Measurements from ENCODE around the gene CCDC188. TPM values are rescaled to one million over a fixed set of nuclear protein-coding genes. Genes with fewer than 3 reads are reported as not detected.
A peak's percentile ranks its signal among the peaks of the same experiment; 100 is the strongest.

The CCDC188 gene
- total RNA-seq, 1 donor from 2014 or later, result 8.6 TPM

DNA sequence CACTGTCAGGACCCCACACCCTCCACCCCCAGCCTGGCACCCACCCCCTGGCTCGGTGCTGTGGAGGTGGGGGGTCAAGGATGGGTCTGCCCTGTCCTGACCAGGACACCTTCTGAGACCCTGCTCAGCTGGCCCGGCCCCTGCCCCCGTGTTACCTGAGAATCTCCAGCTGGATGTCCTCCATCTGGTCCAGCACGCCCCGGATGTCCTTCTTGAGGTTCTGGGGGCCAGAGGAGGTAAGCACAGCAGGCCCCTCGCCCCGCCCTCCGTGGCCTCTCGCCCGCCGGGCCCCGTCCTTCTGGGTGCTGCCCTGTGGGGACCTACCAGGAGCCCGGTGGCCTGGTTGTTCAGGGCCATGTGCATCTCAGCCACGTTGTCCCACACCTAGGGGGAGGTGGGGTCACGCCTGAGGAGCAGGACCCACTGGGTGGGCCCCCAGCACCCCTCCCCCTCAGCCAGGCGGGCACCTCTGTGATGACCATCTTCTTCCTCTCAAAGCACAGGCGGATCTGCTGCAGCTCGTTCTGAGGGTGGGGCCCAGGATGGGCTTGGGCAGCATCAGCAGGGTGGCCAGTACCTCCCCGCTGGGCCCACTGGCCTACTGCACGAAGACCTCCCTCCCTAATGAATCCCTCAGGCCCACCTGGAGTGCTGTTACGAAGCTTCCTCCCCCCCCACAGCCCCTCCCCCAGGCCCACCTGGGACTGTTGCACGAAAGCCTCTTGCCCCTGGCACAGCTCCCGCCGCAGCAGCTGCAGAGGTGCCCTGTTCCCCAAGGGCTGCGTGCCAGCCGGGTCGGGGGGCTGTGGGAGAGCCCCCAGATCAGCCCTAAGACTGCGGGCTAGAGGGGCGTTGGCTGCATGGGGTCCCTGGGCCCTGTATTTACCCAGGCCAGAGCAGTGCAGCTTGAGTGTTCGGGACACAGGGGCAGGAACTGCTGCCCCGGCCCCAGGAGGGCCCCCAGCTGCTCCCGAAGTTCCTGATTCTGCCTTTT, 1.3 kb downstream of the CCDC188 start:
- H3K9me3 Mint-ChIP-seq, result no peaks in the 10 kb centered on the region
- DNase-seq (ENCODE audit: low read depth, low spot score), result no peak

DNA sequence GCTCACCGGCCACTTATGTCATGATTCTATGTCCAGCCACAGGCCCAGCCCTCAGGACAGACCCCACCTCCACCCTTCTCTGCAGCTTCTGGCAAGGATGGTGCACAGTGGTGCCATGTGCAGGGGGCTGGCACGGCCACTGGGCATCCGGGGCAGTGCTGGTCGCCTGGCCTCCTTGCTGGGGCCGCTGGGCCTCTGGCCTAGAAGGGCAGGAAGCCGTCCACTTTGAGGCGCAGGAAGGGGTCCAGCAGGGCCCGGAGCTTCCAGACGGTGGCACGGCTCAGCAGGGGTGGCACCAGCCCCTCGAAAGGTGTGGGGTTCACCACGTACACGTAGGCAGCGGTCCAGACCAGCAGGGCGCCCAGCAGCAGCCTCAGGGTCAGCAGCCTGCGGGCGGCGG, 2.4 kb downstream of the CCDC188 start:
- H3K4me3 Mint-ChIP-seq, result no peak overlapping the region
- peaks cover 7% of the 10 kb centered on the region for H3K4me1 Mint-ChIP-seq
- no peak overlapping the region for H3K27ac Mint-ChIP-seq (ENCODE audit: unreplicated experiment)
- no peaks in the 10 kb centered on the region for H3K36me3 Mint-ChIP-seq (ENCODE audit: low read depth)
- DNase-seq (ENCODE audit: low read depth, low spot score), result no peak
- no peaks in the 10 kb centered on the region for H3K9me3 Mint-ChIP-seq
- H3K27me3 Mint-ChIP-seq (ENCODE audit: low read depth), result no peaks in the 10 kb centered on the region
- TF ChIP-seq, protein P1, sequence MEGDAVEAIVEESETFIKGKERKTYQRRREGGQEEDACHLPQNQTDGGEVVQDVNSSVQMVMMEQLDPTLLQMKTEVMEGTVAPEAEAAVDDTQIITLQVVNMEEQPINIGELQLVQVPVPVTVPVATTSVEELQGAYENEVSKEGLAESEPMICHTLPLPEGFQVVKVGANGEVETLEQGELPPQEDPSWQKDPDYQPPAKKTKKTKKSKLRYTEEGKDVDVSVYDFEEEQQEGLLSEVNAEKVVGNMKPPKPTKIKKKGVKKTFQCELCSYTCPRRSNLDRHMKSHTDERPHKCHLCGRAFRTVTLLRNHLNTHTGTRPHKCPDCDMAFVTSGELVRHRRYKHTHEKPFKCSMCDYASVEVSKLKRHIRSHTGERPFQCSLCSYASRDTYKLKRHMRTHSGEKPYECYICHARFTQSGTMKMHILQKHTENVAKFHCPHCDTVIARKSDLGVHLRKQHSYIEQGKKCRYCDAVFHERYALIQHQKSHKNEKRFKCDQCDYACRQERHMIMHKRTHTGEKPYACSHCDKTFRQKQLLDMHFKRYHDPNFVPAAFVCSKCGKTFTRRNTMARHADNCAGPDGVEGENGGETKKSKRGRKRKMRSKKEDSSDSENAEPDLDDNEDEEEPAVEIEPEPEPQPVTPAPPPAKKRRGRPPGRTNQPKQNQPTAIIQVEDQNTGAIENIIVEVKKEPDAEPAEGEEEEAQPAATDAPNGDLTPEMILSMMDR (conservative IDR thresholded peaks at IDR 0.05), result no peak

More for the DNA sequence above, 1.3 kb downstream of the CCDC188 start:
- Mint-ChIP-seq H3K36me3 (ENCODE audit: low read depth) (no peaks in the 10 kb centered on the region), H3K4me1 (peaks cover 16% of the 10 kb centered on the region), H3K27me3 (ENCODE audit: low read depth) (no peaks in the 10 kb centered on the region), H3K4me3 (no peak overlapping the region), H3K27ac (ENCODE audit: unreplicated experiment) (no peak overlapping the region)
- TF ChIP-seq, protein P1 (conservative IDR thresholded peaks at IDR 0.05), result no peak

DNA sequence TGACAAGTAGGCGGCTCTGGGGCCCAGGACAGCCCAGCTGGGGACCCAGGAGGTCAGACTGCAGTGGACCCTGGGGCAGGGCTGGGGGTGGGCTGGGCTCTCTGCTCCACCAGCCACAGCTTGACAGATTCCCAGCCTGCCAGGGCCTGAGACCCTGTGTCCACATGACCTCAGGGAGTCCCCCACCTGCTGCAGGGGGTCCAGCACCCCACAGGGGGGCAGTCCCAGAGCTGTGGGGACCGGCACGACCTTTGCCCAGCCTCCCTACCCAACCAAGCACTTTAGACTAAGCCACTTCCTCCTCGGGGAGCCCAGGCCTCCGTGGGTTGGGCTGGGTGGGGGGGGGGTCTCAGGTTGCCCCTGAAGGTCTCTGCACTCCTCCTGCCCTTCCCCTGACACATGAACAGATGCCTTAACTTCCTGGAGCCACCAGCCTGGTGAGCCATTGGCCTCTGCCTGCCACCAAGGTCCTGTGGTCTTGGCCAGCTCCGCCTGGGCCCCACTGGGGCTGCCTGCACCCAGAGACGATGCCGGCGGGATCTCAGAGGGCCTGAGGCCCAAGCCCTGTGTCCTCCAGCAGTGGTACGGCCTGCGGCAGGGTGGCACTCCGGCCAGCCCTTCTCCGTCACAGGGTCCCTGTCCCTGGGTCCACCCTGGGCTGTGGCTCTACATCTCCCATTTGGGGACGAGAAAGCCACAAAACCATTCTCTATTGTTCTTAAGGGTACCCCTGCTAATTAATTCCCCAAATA, 3.4 kb downstream of the CCDC188 start:
- TF ChIP-seq, protein P1 (conservative IDR thresholded peaks at IDR 0.05), result no peak
- H3K36me3 Mint-ChIP-seq (ENCODE audit: low read depth), result no peaks in the 10 kb centered on the region
- H3K4me3 Mint-ChIP-seq, result no peak overlapping the region
- no peak overlapping the region for H3K27ac Mint-ChIP-seq (ENCODE audit: unreplicated experiment)
- H3K4me1 Mint-ChIP-seq, result peaks cover 6% of the 10 kb centered on the region
- DNase-seq (ENCODE audit: low read depth, low spot score), result no peak
- H3K27me3 Mint-ChIP-seq (ENCODE audit: low read depth), result no peaks in the 10 kb centered on the region
- H3K9me3 Mint-ChIP-seq, result no peaks in the 10 kb centered on the region

DNA sequence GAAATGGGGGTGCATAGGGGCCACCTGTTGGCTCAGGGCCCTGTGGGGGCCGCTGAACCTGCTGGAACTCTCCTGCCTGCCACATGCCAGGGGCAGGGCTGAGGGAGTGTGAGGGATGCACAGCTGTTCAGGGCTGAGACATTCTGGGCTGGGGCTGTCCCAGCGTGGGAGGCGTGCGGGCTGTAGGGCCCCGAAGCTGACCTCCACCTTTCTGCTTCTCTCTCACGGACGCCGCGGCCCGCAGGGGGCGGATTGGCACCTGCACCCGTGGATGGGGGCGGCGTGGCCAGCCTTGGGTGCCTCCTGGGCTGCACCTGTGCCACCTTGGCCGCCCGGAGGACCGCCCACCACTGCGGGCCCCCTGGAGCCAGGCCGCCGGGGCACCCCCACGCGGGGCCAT, 4.1 kb downstream of the CCDC188 start:
- peak overlapping the region; percentile 23 for H3K4me3 Mint-ChIP-seq
- no peaks in the 10 kb centered on the region for H3K27me3 Mint-ChIP-seq (ENCODE audit: low read depth)
- TF ChIP-seq, protein P1 (conservative IDR thresholded peaks at IDR 0.05), result no peak
- DNase-seq (ENCODE audit: low read depth, low spot score), result no peak
- peak overlapping the region; percentile 27 for H3K27ac Mint-ChIP-seq (ENCODE audit: unreplicated experiment)
- no peaks in the 10 kb centered on the region for H3K9me3 Mint-ChIP-seq
- H3K4me1 Mint-ChIP-seq, result peaks cover 6% of the 10 kb centered on the region
- H3K36me3 Mint-ChIP-seq (ENCODE audit: low read depth), result no peaks in the 10 kb centered on the region

DNA sequence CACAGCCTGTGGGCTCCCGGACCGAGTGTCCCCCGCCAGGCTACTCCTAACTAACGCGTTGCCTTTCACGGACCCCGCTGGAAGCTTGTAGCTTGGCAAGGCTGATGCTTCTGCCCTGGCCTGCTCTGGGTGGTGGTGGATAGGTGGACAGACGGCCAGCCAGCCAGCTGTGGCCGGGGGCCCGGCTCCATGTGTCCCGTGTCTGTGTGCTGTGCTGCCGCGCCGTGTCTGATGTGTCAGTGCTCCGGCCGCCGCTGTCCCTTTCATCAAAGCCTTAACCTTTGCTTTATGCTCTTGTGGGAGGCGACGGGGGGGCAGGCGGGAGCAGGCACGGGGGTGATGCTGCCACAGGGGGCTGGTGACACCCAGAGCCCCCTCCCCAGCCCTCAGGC, 5.0 kb downstream of the CCDC188 start:
- no peak overlapping the region for H3K4me3 Mint-ChIP-seq
- no peaks in the 10 kb centered on the region for H3K4me1 Mint-ChIP-seq
- no peak overlapping the region for H3K27ac Mint-ChIP-seq (ENCODE audit: unreplicated experiment)
- no peaks in the 10 kb centered on the region for H3K27me3 Mint-ChIP-seq (ENCODE audit: low read depth)
- TF ChIP-seq, protein P1 (conservative IDR thresholded peaks at IDR 0.05), result no peak
- DNase-seq (ENCODE audit: low read depth, low spot score), result no peak
- H3K9me3 Mint-ChIP-seq, result no peaks in the 10 kb centered on the region
- H3K36me3 Mint-ChIP-seq (ENCODE audit: low read depth), result no peaks in the 10 kb centered on the region
